Ishikawa (cell line): ENCODE data around the gene TNIK.

Experiments
- CEBPB ChIP-seq: IDR thresholded peaks from 2 replicates; pipeline ENCODE4 v1.6.1; 2012
- CREB1 ChIP-seq: IDR thresholded peaks from 2 replicates; pipeline ENCODE4 v1.6.1; 2012; ENCODE audit warnings: low read depth
- EGR1 ChIP-seq: IDR thresholded peaks from 2 replicates; pipeline ENCODE4 v1.6.1; 2012
- EP300 ChIP-seq: IDR thresholded peaks from 2 replicates; pipeline ENCODE4 v1.6.1; 2012; ENCODE audit warnings: borderline replicate concordance
- FOXM1 ChIP-seq: IDR thresholded peaks from 2 replicates; pipeline ENCODE4 v1.6.1; 2012; ENCODE audit warnings: low read depth, borderline replicate concordance
- MAX ChIP-seq: IDR thresholded peaks from 2 replicates; pipeline ENCODE4 v1.6.1; 2012
- NFIC ChIP-seq: IDR thresholded peaks from 2 replicates; pipeline ENCODE4 v1.6.1; 2012
- RAD21 ChIP-seq: IDR thresholded peaks from 2 replicates; pipeline ENCODE4 v1.6.1; 2012; ENCODE audit warnings: low read depth
- REST ChIP-seq: IDR thresholded peaks from 2 replicates; pipeline ENCODE4 v1.6.1; 2012; ENCODE audit warnings: low read depth, mild to moderate bottlenecking
- TAF1 ChIP-seq: IDR thresholded peaks from 2 replicates; pipeline ENCODE4 v1.6.1; 2012; ENCODE audit warnings: low read depth, mild to moderate bottlenecking
- TCF12 ChIP-seq: IDR thresholded peaks from 2 replicates; pipeline ENCODE4 v1.6.1; 2012; ENCODE audit warnings: low read depth
- TEAD4 ChIP-seq: IDR thresholded peaks from 2 replicates; pipeline ENCODE4 v1.6.1; 2012
- USF1 ChIP-seq: IDR thresholded peaks from 2 replicates; pipeline ENCODE4 v1.6.1; 2012
- YY1 ChIP-seq: IDR thresholded peaks from 2 replicates; pipeline ENCODE4 v1.6.1; 2012; ENCODE audit warnings: low read depth
- ZBTB7A ChIP-seq: IDR thresholded peaks from 2 replicates; pipeline ENCODE4 v1.6.1; 2012; ENCODE audit warnings: low read depth

TNIK gene

GRCh38 chr3:171428321-171428787, 31.9 kb downstream of the TNIK start:
- no peak for TF ChIP-seq TAF1
- no peak for TF ChIP-seq EP300
- no peak for TF ChIP-seq REST
- TF ChIP-seq RAD21, result no peak
- no peak for TF ChIP-seq TCF12
- no peak for TF ChIP-seq EGR1
- no peak for TF ChIP-seq MAX

GRCh38 chr3:171427771-171428320, 32.4 kb downstream of the TNIK start:
- TF ChIP-seq CREB1 (no peak), RAD21 (no peak), EGR1 (no peak), YY1 (no peak), CEBPB (no peak), NFIC (no peak), TCF12 (no peak), USF1 (no peak), MAX (no peak), REST (no peak), TEAD4 (no peak), ZBTB7A (no peak), EP300 (no peak), TAF1 (no peak), FOXM1 (no peak)

- TF ChIP-seq RAD21, result no peak
- TF ChIP-seq USF1, result no peak
- no peak for TF ChIP-seq TEAD4
- TF ChIP-seq TAF1, result no peak
- no peak for TF ChIP-seq MAX
- no peak for TF ChIP-seq YY1
- no peak for TF ChIP-seq CEBPB
- TF ChIP-seq FOXM1, result no peak
- TF ChIP-seq NFIC, result no peak
- no peak for TF ChIP-seq ZBTB7A
- no peak for TF ChIP-seq REST
- TF ChIP-seq EP300, result no peak
- no peak for TF ChIP-seq TCF12
- no peak for TF ChIP-seq EGR1
- TF ChIP-seq CREB1, result no peak
Measured at GRCh38 chr3:171420667-171421066, 39.5 kb downstream of the TNIK start.

GRCh38 chr3:171419457-171419856, 40.7 kb downstream of the TNIK start:
- no peak for TF ChIP-seq EP300
- no peak for TF ChIP-seq YY1
- no peak for TF ChIP-seq CEBPB
- no peak for TF ChIP-seq TCF12
- TF ChIP-seq ZBTB7A, result no peak
- no peak for TF ChIP-seq USF1
- TF ChIP-seq EGR1, result no peak
- no peak for TF ChIP-seq CREB1
- no peak for TF ChIP-seq MAX
- no peak for TF ChIP-seq TAF1
- no peak for TF ChIP-seq RAD21
- no peak for TF ChIP-seq FOXM1
- no peak for TF ChIP-seq REST
- TF ChIP-seq TEAD4, result no peak
- TF ChIP-seq NFIC, result no peak
